B cell (primary cell): Measurements from ENCODE around the gene ADAR. TPM values are rescaled to one million over a fixed set of nuclear protein-coding genes. Genes with fewer than 3 reads are reported as not detected.

Experiments
- ATAC-seq: fragments of 200-7000 bp; cut with Tn5 transposase; one replicate; pipeline ENCODE4 v1.10.0; 2021; ENCODE audit warnings: low read depth, mild to moderate bottlenecking, moderate number of reproducible peaks, moderate library complexity
- CTCF ChIA-PET: fragments of 350-600 bp; sonication (Branson Sonifier 250); formaldehyde crosslinking; loops from one replicate; lab custom pipeline; 2021; ENCODE audit warnings: antibody characterized with exemption, inconsistent platforms; lab: Charles Lee
- POLR2A ChIA-PET: fragments of 350-600 bp; sonication (Branson Sonifier 250); formaldehyde crosslinking; loops from one replicate; lab custom pipeline; 2021; ENCODE audit warnings: antibody characterized with exemption; lab: Charles Lee
- DNase-seq: peaks from one replicate; pipeline ENCODE4 v3.0.0; 2013
- H2AFZ ChIP-seq: 2 replicates; pipeline ENCODE4 v1.6.1; 2012; ENCODE audit warnings: mild to moderate bottlenecking, low read depth, low read length; ENCODE audit not compliant: insufficient read depth, poor library complexity, severe bottlenecking
- H3K27ac ChIP-seq, 2 donors: 1 replicate in 1 of 2; 2 replicates in 1 of 2; pipeline ENCODE4 v1.5.1; 2012 to 2013; ENCODE audit warnings: low read length in 2 of 2, mild to moderate bottlenecking in 2 of 2, moderate library complexity in 1 of 2
- H3K27me3 ChIP-seq, 4 experiments: fragments of 200-600 bp in 1 of 4; sonication (generic) in 1 of 4; replicated peaks in 1 of 4; 1 replicate in 2 of 4; 2 replicates in 2 of 4; pipeline versions ENCODE4 v1.6.1 to v1.7.0; 2013 to 2016; ENCODE audit warnings: low read length in 3 of 4, mild to moderate bottlenecking in 2 of 4, mixed read lengths in 1 of 4, moderate library complexity in 1 of 4; ENCODE audit not compliant: insufficient read depth in 4 of 4, control insufficient read depth in 3 of 4; ENCODE audit errors: control extremely low read depth in 1 of 4
- H3K36me3 ChIP-seq, 2 experiments: replicated peaks in 1 of 2; 1 replicate in 1 of 2; 2 replicates in 1 of 2; pipeline versions ENCODE4 v1.6.1 to v1.7.1; 2013; ENCODE audit warnings: low read length in 1 of 2; ENCODE audit not compliant: insufficient read depth in 2 of 2, control insufficient read depth in 1 of 2; ENCODE audit errors: control extremely low read depth in 1 of 2, extremely low read depth in 1 of 2
- H3K4me1 ChIP-seq, 2 donors: fragments of 200-600 bp in 1 of 2; sonication (generic) in 1 of 2; 1 replicate in 1 of 2; 2 replicates in 1 of 2; pipeline versions ENCODE4 v1.5.1 to v1.6.1; 2013 to 2017; ENCODE audit warnings: low read length in 2 of 2; ENCODE audit not compliant: control insufficient read depth in 2 of 2, insufficient read depth in 2 of 2
- H3K4me2 ChIP-seq: replicated peaks from 2 replicates; pipeline ENCODE3; 2012; ENCODE audit warnings: mild to moderate bottlenecking, low read depth, low read length; ENCODE audit not compliant: poor library complexity, severe bottlenecking
- H3K4me3 ChIP-seq, 5 experiments: fragments of 200-600 bp in 1 of 5; sonication (generic) in 1 of 5; 1 replicate in 3 of 5; 2 replicates in 2 of 5; pipeline versions ENCODE4 v1.5.1 to v1.7.0; 2011 to 2016; ENCODE audit warnings: low read length in 4 of 5, mild to moderate bottlenecking in 4 of 5, low read depth in 2 of 5, control low read depth in 1 of 5, moderate library complexity in 1 of 5; ENCODE audit not compliant: insufficient read depth in 1 of 5; ENCODE audit errors: control extremely low read depth in 1 of 5, extremely low read depth in 1 of 5
- H3K79me2 ChIP-seq: fragments of 200-600 bp; sonication (generic); one replicate; pipeline ENCODE4 v1.6.0; 2016; ENCODE audit warnings: low read length; ENCODE audit not compliant: control insufficient read depth, insufficient read depth
- H3K9ac ChIP-seq: fragments of 200-600 bp; sonication (generic); 2 replicates; pipeline ENCODE4 v1.6.1; 2017; ENCODE audit warnings: mild to moderate bottlenecking, low read length, moderate library complexity
- H3K9me3 ChIP-seq, 3 donors: one replicate each; pipeline versions ENCODE4 v1.6.1 to v1.7.1; 2013; ENCODE audit warnings: low read length in 2 of 3; ENCODE audit not compliant: control insufficient read depth in 2 of 3, insufficient read depth in 1 of 3; ENCODE audit errors: control extremely low read depth in 1 of 3
- H4K20me1 ChIP-seq: 2 replicates; pipeline ENCODE4 v1.6.0; 2012; ENCODE audit warnings: mild to moderate bottlenecking, low read length; ENCODE audit not compliant: insufficient read depth, control insufficient read depth, poor library complexity, severe bottlenecking
- H3K27ac Mint-ChIP-seq: one replicate; pipeline ENCODE4 v1.8.0; 2021; ENCODE audit warnings: mixed read lengths
- H3K27me3 Mint-ChIP-seq: one replicate; pipeline ENCODE4 v1.8.0; 2021; ENCODE audit warnings: mixed read lengths
- H3K4me1 Mint-ChIP-seq: one replicate; pipeline ENCODE4 v1.8.0; 2021; ENCODE audit warnings: mixed read lengths
- H3K4me3 Mint-ChIP-seq: one replicate; pipeline ENCODE4 v1.8.0; 2021; ENCODE audit warnings: mixed read lengths
- H3K9me3 Mint-ChIP-seq: one replicate; pipeline ENCODE4 v1.8.0; 2022; ENCODE audit warnings: mixed read lengths; ENCODE audit not compliant: insufficient read depth
- EZH2 ChIP-seq: IDR thresholded peaks from 2 replicates; pipeline ENCODE4 v1.6.1; 2012; ENCODE audit warnings: borderline replicate concordance, low read depth, mild to moderate bottlenecking, moderate library complexity, low read length; ENCODE audit not compliant: insufficient read depth, poor library complexity, severe bottlenecking
- WGBS: methylation state at CpG from one replicate; pipeline ENCODE4 v1.1.5; 2013; ENCODE audit warnings: missing lambda C conversion rate; ENCODE audit not compliant: insufficient coverage; 5-methylcytosine and 5-hydroxymethylcytosine counted together
- intact Hi-C: fragments of 100-400 bp; cut with micrococcal nuclease; formaldehyde crosslinking; loops from one replicate; pipeline ENCODE4 v1.10.0; 2022
- polyA plus RNA-seq: library from polyadenylated mRNA; depleted of rRNA; stranded (reverse); fragments of >200 nt; gene quantifications from 2 replicates; pipeline ENCODE4 v1.2.3, GENCODE V29; 2012
- total RNA-seq, 2 donors: library from RNA; stranded (reverse); fragments of 120-200 nt in 1 of 2; gene quantifications; 1 replicate in 1 of 2; 2 replicates in 1 of 2; pipeline versions ENCODE4 v1.2.3 to v1.2.4, GENCODE V29; 2013 to 2022
- TF ChIP-seq, protein P1 (sequence below): fragments of 200-600 bp; IDR thresholded peaks from one replicate; pipeline ENCODE4 v1.8.0; 2022; ENCODE audit warnings: antibody characterized with exemption, mild to moderate bottlenecking

Gene ADAR
- total and polyA plus RNA-seq, 2 donors (not counting 1 experiment from before 2014, with no cell fraction given), result 64.9 to 241 TPM

DNA sequence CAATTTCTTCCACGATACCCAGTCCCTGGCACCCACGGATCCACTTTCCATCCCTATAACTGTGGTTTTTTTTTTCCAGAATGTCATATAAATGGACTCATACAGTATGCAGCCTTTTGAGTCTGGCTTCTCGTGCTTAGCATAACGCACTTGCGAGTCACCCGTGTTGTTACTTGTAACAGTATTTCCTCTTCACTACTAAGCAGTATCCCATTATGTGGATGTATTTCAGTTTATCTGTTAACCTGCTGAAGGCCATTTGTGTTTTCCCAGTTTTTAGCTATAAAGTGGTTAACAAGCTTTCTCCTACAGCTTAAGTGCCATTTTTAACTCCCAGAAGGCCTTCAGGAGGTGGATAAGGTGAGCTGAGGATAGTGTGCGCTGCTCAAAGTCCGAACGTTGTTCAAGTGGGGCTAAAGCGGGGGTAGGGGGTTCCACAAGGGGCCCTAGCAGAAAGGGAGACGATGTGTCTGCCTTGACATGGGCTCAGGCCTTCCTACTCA is 829 bp downstream of the ADAR start:
- Histone ChIP-seq H3K36me3 (peaks cover 0 to 23% of the 10 kb centered on the region in 2 experiments), H3K4me2 (peak overlapping the region; percentile 86), H3K4me1 (peaks cover 50 to 60% of the 10 kb centered on the region in 2 donors), H3K9ac (peak overlapping the region; percentile 99), H3K79me2 (peaks cover 89% of the 10 kb centered on the region), H3K4me3 (peak overlapping the region; percentile 83 to 96 (median 93)), H3K27ac (peak overlapping the region; percentile 86 to 97), H4K20me1 (peaks cover 39% of the 10 kb centered on the region), H2AFZ (peak overlapping the region; percentile 93), H3K9me3 (no peaks in the 10 kb centered on the region), H3K27me3 (no peaks in the 10 kb centered on the region)
- intact Hi-C loops, result loop anchor here (5.0 kb wide), 4 partner anchors 330 to 455 kb away; partner anchors contain the start of genes EFNA4, PBXIP1, PMVK and ZBTB7B
- Mint-ChIP-seq H3K9me3 (no peaks in the 10 kb centered on the region), H3K4me1 (peaks cover 61% of the 10 kb centered on the region), H3K27ac (peak overlapping the region; percentile 96), H3K4me3 (peak overlapping the region; percentile 98), H3K27me3 (no peaks in the 10 kb centered on the region)
- TF ChIP-seq, protein P1, sequence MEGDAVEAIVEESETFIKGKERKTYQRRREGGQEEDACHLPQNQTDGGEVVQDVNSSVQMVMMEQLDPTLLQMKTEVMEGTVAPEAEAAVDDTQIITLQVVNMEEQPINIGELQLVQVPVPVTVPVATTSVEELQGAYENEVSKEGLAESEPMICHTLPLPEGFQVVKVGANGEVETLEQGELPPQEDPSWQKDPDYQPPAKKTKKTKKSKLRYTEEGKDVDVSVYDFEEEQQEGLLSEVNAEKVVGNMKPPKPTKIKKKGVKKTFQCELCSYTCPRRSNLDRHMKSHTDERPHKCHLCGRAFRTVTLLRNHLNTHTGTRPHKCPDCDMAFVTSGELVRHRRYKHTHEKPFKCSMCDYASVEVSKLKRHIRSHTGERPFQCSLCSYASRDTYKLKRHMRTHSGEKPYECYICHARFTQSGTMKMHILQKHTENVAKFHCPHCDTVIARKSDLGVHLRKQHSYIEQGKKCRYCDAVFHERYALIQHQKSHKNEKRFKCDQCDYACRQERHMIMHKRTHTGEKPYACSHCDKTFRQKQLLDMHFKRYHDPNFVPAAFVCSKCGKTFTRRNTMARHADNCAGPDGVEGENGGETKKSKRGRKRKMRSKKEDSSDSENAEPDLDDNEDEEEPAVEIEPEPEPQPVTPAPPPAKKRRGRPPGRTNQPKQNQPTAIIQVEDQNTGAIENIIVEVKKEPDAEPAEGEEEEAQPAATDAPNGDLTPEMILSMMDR, result no peak
- no peak for TF ChIP-seq EZH2
- ATAC-seq (no peak), DNase-seq (no peak)
- WGBS, result 20% methylated on average over 3 of the region's 11 CpGs
- ChIA-PET CTCF (interaction anchor here (0.6 to 1.3 kb wide), 4 partner anchors 16 to 114 kb away, joined by 3 to 6 read pairs (median 4); no protein-coding TSS in a partner anchor), POLR2A (no interaction called here)

DNA sequence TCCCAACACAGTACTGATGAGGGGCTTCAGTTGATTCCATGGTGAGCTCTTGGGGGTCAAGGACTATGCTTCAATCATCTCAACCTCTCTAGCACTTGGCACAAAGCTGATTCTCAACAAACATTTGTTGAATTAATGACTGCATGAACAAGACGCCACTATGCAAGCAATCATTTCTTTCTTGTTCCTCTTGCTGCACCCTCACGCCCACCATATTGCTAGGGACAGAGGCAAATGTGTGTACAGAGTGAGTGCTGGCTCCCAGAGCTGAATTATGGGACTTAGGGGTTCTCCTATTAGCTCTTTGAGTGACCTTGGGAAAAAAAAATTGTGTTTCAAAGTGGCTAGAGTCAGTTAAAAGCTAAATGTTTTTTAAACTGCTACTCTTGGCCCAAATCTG is 2.5 kb downstream of the ADAR start:
- peaks cover 65% of the 10 kb centered on the region for H3K4me1 Mint-ChIP-seq
- CTCF ChIA-PET, result interaction anchor here (0.6 to 1.6 kb wide), 5 partner anchors 24 to 391 kb away, joined by 3 to 6 read pairs (median 3); no protein-coding TSS in a partner anchor
- H3K36me3 ChIP-seq, result peaks cover 0 to 39% of the 10 kb centered on the region in 2 experiments
- peaks cover 90% of the 10 kb centered on the region for H3K79me2 ChIP-seq
- H3K9me3 Mint-ChIP-seq, result no peaks in the 10 kb centered on the region
- H3K27ac Mint-ChIP-seq, result peak overlapping the region; percentile 11
- TF ChIP-seq, protein P1, result no peak
- TF ChIP-seq EZH2, result no peak
- ATAC-seq (no peak), DNase-seq (no peak)
- no peak overlapping the region for H3K4me2 ChIP-seq
- intact Hi-C loops, result loop anchor here (5.0 kb wide), 4 partner anchors 332 to 457 kb away; partner anchors contain the start of genes EFNA4, PBXIP1, PMVK and ZBTB7B
- POLR2A ChIA-PET, result interaction anchor here (0.6 kb wide), 1 partner anchor 359 kb away, joined by 3 read pairs; no protein-coding TSS in a partner anchor
- H3K4me1 ChIP-seq, result peaks cover 50 to 60% of the 10 kb centered on the region in 2 donors
- H3K9me3 ChIP-seq, result no peaks in the 10 kb centered on the region
- H3K4me3 Mint-ChIP-seq, result peak overlapping the region; percentile 3
- no peak overlapping the region for H3K4me3 ChIP-seq
- no peak overlapping the region for H3K9ac ChIP-seq
- WGBS, result 100% methylated on average over 1 of the region's 2 CpGs
- H4K20me1 ChIP-seq, result peaks cover 51% of the 10 kb centered on the region
- no peak overlapping the region for H2AFZ ChIP-seq
- no peaks in the 10 kb centered on the region for H3K27me3 Mint-ChIP-seq
- H3K27me3 ChIP-seq, result no peaks in the 10 kb centered on the region
- H3K27ac ChIP-seq, result peak overlapping the region in 1 of 2 donors; percentile 64
